NOMO-1 (cell line): ENCODE data around the gene PRDM1.

Experiments used
- DNase-seq, 2 experiments: peaks; one replicate each; lab custom pipeline; 2025; ENCODE audit not compliant: unreplicated experiment in 2 of 2; lab: John Stamatoyannopoulos, UW

Gene PRDM1

DNA sequence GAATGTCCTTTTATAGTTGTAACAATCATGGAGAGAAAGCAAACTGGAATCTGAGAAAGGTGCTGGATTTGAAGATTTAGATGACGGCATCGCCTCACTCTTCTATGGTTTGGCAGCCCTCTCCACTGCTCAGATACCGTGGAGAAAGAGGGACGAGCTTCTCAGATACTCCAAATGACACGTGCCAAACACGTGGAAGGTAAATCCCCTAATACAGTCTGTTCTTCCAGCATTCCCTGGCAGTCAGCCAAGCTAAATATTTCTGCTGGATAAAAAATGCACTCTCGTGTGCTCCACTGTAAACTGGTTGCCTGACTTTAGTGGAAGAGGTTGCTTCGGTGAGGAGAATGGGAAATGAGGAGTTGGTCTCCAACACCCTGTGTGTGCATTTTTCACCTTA, 16.7 kb upstream of the PRDM1 start:
- no peak for DNase-seq

DNA sequence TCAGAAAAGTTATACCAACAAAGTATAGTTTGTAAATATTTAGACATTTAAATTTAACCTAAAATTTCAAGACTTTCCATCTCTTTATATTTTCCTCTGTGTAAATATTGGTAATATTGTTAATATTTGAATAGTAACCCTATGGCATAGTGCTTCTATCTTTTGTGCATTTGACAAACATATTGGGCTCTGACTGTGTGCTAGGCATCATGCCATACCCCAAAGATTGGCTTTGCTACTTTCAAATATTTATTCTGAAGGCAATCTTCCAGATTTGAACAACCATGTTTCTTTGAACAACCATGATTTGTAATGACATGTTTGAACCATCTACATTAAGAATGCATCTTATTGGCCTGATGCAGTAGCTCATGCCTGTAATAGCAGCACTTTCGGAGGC, 15.5 kb upstream of the PRDM1 start:
- no peak for DNase-seq

DNA sequence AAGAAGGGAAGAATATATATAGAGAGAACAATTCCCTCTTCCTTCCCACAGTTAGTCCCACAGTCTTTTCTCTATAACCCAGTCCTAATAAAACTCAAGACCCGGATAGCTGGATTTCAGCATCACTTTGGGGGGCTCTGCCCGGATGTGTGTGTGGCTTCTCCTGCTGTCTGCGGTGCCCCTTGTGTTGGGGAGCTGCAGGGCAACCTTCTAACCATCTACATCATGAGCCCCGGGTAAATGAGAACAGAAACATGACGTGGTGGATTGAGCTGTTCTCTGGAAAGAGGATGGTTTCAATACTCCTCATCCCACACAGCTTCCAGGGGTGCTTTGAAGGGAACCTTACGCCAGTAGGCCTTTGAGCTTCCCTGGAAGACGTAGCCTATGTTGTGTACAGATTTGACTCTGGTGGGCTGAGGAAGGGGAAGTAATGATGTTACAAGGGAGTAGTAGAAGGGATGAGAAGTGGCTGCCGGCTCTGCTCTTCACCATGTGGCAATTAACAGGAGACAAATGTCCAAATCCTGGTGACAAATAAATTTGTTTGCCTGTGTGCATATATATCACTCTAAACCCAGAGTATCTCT, 13.5 kb upstream of the PRDM1 start:
- DNase-seq, result peak in 1 of 2 experiments; percentile 9

DNA sequence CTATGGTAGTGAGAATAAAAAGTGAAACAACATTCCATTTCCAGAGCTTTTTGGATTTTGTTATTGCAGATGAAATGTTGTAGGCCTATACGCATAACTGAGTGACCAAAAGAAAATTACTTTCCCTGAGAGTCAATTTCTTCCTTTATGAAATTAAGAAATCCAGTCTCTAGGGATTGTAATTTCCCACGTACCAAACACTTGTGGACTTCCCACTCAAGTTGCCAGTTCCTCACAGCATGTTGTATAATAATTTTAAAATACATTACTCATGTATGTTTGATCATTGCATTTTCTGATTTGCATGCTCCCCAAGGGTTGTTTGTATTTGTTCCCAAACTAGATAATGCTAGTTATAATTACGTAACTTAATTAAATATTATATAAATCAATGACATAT, 12.0 kb upstream of the PRDM1 start:
- no peak for DNase-seq

DNA sequence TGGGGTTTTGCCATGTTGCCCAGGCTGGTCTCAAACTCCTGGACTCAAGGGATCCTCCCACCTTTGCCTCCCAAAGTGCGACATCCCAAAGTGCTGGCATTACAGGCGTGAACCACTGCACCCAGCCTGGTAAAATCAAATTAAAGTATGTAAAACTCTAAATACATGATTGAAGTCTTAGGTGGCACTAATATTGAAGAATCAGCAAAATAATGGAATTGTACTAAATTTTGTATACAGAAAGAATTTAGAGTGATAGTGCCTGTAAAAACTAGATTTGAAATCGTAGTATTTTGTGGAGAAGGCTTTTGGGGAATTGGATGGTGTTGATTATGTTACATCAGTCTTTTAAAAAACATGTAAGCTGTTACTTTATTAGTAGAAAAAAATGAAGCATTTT, 10.0 kb upstream of the PRDM1 start:
- DNase-seq, result no peak

DNA sequence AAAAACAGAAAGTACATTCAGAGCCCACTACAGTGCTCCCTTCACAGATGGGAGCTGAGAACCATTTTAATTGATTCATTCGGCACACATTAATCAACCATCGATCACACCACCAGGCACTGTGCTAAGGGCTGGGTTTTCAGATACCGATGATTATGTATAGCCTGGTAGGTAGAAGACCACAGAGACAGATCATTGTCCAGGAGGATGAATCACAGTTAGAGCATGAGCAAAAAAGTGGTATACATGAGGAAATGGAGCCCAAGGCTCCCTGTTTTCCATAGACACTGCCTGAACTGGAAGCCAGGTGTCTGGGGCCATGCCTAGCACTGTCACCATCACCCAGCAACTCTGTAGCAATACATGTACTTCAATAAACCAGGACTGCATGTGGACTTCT, 9.0 kb upstream of the PRDM1 start:
- no peak for DNase-seq

DNA sequence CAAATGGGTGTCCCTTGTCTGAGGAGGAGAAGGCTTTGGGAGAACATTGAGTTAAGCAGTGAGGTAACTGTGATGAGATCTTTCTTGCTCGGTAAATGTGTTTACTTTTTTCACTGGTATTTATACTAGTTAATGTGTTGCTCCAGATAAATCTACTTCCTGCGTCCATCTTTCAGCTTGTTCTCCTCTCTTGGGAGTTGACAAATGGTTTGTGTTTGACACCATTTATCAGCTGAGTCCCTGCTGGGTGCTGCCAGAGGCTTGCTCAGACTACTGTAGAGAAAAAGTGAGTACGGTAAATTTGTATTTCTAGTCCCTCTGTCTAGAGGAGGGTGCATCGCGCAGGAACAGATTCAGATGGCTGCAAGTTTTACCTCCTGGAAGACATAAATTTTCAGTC, 8.3 kb upstream of the PRDM1 start:
- DNase-seq, result no peak

DNA sequence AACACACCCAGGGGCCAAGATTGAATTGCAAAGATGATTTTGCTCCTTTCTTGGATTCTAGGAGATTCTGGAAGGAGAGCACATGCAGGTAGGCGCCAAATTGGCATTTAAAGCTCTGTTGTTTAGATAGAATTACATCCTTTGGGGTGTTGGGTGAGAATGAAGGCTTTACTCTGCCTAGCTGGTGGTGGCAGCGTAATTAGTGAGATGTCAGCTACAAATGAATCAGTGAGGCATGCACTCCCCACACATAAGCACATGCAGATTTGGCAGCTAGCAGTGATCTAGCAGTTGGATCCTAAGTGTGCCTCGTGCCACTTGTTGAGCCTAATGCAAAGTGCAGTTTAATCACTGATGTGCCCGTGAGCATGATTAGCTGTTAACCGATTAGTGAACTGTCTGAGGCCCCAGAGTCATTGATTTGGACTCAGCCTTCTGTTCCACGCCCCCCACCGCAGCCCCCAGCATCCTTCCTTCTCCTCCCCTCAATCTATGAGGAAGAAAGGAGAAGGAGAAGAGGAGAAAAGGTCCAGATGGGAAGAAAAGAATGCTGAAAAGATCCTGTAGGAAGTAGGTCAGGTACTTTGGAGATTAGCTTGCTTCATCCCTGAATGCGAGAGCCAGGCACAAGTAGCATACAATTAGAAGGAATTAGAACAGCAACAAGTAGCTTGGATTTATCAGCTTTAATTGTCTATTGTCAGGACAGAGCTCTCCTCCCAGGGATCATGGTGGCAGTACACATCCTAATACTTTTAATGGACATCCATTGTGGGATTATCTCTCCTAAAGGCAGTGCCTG, 6.0 kb upstream of the PRDM1 start:
- DNase-seq, result no peak

DNA sequence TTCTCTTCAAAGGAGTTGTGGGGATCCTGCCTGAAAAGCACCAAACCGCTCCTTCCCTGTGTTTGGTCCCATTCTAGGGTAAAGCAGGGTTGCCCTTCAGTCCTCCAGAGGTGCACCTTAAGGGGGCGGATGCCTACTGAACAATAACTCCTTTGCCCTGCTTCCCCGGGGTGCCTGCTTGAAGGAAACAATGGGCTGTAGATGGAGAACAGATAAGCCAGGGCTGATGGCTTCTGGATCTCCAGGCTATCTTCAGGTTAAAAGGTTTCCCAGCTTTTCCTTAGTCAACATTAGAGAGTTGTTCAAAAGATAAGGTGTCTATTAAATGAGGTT, 5.4 kb upstream of the PRDM1 start:
- DNase-seq, result no peak

DNA sequence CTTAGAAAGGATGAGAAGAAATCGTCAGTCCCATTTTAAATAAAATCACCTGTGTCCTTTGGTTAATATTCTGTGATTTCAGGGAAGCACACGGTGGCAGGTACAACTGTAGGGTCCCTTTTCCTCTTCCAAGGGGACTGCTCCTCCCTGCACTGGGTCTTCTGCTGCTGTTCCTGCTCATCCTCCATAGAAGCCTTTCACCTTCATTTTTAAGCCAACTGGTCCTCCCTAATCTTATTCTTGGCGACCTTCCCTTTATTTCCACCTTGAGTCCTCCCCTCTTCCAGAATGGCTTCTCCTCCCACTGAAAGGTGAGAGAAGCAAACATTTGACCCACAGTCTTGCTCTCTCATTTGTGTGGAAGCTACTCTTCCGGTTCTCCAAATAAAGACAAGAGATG, 4.4 kb upstream of the PRDM1 start:
- DNase-seq, result no peak

DNA sequence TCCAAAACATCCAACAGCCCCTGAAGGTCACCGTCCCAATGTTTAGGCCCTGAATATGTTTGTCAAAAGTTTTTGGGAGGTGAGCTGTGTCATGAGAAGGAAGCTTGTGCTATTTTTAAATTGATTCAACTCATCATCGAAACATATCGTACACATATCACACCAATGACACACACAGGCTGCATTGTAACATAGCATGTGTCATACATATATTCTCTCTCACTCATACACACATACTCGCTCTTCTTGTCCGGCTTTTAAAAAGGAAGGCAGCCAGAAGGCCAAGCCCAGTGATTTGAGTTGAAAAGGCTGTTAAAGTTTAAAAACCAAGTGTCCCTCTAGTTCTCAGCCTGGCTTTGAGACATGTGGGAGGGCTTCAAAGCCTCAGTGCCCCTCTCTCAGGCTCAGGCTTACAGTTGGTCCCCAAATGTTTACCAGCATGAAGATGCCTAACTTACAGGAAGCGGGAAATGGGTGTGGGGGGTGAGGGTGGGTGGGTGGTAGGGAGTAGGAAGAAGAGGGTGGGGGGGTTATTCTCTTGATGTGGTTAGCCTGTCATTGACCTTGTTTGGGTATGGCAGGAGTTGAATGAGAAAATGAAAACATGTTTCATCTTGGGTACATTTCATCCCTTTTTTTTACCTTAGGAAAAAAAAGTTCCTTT, 3.3 kb upstream of the PRDM1 start:
- DNase-seq, result no peak

DNA sequence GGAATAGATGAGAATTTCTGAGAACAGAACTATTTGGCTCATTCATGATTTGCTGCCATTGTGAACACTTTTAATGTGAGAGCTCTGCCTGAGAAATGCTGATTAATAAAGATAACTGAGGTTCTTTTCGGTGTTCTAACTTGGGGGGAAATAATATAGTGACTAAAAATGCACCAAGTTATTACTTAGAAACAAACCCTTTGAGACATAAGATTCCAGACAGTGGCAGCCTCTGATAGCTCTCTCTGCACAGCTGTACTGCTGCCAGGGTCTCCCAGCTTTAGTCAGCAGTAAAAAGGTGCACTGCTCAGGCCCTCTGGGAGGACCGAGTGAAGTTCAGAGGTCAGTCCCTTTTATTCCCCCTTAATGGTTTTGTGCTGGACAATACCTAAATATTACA, 2.5 kb upstream of the PRDM1 start:
- DNase-seq, result no peak

DNA sequence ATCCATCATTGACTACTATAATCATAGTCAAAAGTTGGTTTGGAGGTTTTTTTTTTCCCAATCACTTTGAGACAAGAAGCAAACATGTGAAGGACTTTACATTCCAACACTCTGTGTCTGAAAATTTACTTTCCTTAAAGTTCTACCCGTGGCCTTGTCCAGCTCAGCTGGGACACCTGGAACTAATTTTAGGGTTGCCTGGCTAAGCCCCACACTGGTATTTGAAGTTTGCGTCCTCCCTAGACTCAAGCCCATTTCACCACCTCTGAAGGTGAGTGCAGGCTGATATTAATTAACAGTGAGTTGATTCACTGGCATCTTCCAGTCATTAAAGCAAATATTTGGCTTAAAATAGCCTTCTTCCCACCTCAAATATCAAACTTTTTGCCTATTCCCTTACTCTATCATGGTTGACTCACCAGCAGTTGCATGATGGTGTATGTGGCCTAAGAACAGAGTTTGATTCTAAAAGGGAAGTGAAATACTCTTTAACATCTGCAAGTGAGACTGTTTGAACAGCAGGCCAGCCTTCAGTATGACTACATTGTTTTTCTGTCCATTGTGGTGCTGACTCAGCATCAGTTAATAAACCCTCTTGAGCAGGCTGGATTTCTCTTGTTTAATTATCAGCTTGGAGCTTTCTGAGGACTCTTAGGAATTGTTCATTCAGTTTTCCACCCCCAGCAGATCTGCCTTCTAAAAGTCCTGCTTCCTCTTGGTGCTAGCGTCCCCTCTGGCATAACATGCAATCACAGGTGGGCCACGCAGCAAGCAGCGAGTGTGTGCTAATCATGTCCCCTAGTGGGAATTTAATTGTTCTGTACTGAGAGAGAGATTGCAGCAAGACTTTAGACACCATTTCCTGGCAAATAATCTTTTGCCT, 1.8 kb upstream of the PRDM1 start:
- DNase-seq, result peak; percentile 84 to 96

DNA sequence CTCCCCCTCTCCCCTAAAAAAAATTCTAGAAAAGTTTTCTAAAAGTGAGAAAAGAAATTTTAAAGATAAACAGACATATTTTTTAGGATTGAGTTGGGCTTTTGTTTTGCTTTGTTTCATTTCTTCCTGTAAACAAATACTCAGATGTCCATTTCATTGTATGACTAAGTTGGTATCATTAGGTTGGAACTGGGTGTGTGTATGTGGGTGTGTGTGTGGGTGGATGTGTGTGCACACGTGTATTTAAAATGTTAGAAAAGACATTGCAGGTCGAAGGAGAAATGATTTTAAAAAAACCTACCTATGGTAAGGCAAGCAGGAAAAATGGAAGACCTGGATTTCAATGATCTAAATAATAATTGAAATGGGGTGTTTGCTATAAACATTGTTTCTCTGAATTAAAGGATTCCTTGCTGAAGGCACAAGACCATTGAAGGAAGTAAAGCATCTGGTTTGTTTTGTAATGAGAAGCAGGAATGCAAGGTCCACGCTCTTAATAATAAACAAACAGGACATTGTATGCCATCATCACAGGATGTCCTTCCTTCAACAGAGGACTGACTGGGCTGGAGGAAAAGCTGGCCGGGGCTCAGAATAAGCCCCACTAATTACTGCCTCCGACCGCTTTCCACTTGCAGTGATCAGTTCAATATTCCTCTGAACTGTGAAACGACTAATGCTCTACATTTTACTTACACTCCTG, 996 bp upstream of the PRDM1 start:
- DNase-seq, result no peak

DNA sequence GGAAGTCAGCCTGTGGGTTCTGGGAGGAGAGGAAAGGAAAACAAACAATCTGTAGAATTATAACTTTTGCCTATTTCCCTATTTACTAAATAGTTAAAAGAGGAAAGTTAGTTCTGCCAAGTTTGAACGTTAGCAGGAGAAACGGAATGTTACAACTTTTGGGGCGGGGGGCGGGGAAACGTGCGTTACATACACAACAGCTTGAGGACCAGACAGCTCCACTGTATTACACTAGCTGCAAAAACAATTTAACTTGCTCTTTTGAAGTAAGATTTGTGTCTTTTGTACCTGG, 498 bp upstream of the PRDM1 start:
- no peak for DNase-seq

DNA sequence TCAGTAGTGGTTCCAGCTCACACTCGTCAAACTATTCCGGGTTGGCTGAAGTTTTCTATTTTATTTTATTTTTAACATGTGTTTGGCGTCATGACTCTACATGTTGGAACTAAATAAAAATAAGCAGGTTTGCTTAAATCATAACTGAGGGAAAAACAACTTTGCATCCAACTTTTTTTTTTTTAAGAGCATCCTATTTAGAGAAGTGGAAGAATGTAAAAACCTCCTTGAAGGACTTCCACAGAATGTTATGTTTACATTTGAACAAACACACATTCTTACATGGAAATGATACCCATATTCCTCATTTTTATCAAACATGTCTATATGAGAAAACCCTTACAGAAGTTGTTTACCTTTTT, 659 bp downstream of the PRDM1 start:
- peak in 1 of 2 experiments; percentile 14 for DNase-seq

DNA sequence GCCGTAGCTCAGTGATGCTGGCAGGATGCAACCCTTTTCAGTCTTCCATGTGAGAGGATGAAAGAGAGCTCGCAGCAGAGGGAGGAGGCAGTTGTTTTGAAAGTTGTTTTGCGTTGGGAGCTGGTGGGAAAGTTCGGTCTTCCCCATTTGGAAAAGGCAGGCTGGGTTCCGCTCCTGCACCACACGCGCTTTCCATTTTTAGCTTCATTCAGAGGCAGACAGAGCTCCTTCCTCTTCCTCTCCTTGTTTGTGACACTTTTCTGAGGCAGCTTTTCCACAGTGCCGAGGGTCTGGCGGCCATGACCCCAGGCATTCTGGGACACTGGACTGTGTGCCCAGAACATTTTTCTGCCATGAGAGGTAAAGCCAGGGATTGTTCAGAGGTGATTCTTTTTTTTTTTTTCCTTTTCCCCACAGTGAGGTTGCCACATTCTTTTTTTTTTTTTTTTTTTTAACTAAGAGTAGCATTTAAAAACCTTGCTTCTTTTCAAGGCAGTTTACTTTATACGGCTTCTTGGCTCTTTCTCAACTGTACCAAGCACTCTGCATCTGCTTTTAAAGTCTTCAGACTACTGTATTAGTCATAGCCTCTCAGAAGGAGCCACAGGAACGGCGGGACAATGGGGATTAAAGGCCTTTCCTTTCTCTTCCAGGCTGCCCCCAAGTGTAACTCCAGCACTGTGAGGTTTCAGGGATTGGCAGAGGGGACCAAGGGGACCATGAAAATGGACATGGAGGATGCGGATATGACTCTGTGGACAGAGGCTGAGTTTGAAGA, 1.6 kb downstream of the PRDM1 start:
- DNase-seq, result peak in 1 of 2 experiments; percentile 15

DNA sequence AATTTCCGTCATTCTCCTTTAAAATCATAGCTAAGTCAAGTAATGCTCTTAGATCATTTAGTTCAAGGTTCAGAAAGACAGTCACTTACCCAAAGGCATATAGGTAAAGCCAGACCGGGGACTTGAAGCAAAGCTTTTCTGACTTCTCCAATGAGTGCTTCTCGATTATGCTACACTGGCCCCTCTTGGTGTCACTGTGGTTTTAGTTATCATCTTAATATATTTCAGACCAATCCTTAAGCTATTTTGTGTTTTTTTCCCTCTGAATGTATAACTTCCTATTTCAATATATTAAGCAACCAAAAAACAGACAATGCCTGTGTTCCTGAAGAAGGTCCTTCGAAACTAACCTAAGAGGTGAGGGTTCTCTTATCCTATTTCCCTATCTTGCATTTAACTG, 3.9 kb downstream of the PRDM1 start:
- DNase-seq, result peak; percentile 58 to 84

DNA sequence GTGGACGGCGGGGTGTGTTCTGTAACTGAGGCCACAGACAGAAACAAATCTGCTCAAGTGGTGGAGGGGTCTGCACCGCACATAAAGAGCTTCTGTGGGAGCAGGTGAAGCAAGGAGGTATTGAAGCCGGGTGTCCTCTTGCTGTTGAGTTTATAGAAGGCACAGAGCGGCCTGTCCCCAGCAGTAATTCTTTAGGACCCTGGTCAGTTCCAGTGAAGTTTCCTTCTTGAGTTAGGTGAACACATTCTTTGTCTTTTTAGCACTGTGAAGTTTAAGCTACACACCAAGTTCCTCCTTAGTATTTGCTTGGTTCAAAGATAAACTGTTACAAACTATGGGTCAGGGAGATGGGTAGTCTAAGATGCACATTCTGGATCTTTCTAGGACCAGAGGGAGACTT, 6.1 kb downstream of the PRDM1 start:
- no peak for DNase-seq

DNA sequence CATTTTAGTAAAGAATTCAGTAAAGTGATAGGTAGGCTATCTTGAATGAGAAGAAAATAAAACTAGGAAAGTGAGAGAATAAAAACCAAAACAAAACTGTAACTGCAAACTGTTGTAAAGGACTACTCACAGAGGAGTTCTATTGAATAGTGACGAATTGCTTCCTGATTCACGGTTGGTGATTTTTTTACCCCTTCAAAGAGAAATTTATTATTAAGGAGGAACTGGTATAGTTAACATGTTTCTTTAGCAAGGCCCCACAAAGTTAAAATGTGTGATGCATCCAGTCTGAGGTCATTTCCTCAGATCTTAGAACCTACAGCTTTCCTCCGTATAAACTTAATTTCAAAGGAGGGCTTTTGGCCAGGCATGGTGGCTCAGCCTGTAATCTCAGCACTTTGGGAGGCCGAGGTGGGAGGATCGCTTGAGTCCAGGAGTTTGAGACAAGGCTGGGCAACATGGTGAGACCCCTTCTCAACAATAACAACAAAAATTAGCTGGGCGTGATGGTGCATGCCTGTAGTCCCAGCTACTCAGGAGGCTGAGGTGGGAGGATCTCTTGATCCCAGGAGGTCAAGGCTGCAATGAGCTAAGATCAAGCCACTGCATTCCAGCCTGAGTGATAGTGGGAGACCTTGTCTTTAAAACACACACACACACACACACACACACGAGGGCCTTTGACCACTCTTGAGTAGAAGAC, 8.3 kb downstream of the PRDM1 start:
- peak in 1 of 2 experiments; percentile 9 for DNase-seq
